Thyroid gland (tissue), 4 donors: ENCODE measurements around the gene CDK13.

Experiments
- CTCF ChIP-seq, 6 experiments: fragments of 200-600 bp in 3 of 6; fragments of 450-650 bp in 3 of 6; sonication (generic) in 3 of 6; IDR thresholded peaks; one replicate each; pipeline ENCODE4 v1.5.1; 2016 to 2019; ENCODE audit warnings: antibody characterized with exemption in 6 of 6, mild to moderate bottlenecking in 2 of 6, inconsistent platforms in 1 of 6, moderate library complexity in 1 of 6
- POLR2A ChIP-seq, 2 donors: fragments of 450-650 bp; IDR thresholded peaks; one replicate each; pipeline ENCODE4 v1.6.1; 2017; ENCODE audit warnings: antibody characterized with exemption in 2 of 2, mild to moderate bottlenecking in 2 of 2, moderate library complexity in 1 of 2

GRCh38 chr7:39954694-39955093, 4.6 kb downstream of the CDK13 start:
- TF ChIP-seq CTCF (IDR thresholded peaks at IDR 0.05), result no peak
- TF ChIP-seq POLR2A (IDR thresholded peaks at IDR 0.05), result no peak
